ENCODE data around the gene SLU7.

Gene SLU7

GRCh38 chr5:160457252-160457651 is 38.4 kb upstream of the SLU7 start:
- no peak for DNase-seq (ENCODE audit: low read depth)
- TF ChIP-seq CTCF (conservative IDR thresholded peaks at IDR 0.05; ENCODE audit: low read length) = no peak
- no peak overlapping the region for H3K4me3 ChIP-seq (ENCODE audit: low read length)

GRCh38 chr5:160456480-160457177 is 37.7 kb upstream of the SLU7 start:
- no peak for TF ChIP-seq CTCF (conservative IDR thresholded peaks at IDR 0.05; ENCODE audit: low read length)
- H3K4me3 ChIP-seq (ENCODE audit: low read length) = no peak overlapping the region
- no peak for DNase-seq (ENCODE audit: low read depth)

DNA sequence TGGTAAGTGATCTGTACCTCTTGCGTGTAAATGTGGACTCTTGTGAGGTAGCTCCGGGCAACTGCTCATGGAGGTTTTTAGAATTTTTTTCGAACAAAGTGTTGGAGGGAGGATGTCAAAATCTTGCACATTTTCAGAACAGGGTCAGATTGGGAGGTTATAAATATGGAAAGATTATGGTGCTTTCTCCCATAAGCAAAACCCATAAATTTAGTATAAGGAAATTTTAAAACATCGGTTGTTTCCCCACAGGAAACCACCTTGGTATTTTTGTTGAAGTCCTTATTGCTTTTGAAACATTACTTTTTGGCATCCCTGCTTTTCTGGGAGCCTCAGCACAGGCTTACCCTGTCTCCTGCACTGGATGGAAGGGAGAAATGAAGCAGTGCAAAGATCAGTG is 36.7 kb upstream of the SLU7 start:
- TF ChIP-seq CTCF (conservative IDR thresholded peaks at IDR 0.05; ENCODE audit: low read length) = no peak
- H3K4me3 ChIP-seq (ENCODE audit: low read length) = no peak overlapping the region
- DNase-seq (ENCODE audit: low read depth) = no peak

- no peak overlapping the region for H3K4me3 ChIP-seq (ENCODE audit: low read length)
- TF ChIP-seq CTCF (conservative IDR thresholded peaks at IDR 0.05; ENCODE audit: low read length) = no peak
- no peak for DNase-seq (ENCODE audit: low read depth)
Measured at GRCh38 chr5:160453751-160454150, 34.9 kb upstream of the SLU7 start.

DNA sequence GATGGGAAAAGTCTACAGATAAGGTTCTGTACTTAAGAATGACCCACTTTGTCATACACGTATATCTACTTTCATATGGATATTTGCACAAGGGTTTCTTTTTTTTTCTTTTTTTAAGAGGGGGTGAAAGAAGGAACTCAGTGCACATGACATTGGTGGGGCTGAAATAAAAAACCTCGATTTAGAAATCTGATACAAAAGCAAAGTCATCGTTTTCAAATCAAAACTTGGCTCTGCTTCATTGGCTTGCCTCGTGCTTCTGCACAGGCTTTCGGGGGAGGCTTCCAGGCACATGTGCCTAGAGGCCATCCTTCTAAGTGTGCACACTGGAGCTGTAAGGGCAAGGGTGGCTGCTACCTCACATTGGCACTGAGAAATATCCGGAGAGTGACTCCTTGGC is 33.9 kb upstream of the SLU7 start:
- TF ChIP-seq CTCF (conservative IDR thresholded peaks at IDR 0.05; ENCODE audit: low read length) = no peak
- no peak for DNase-seq (ENCODE audit: low read depth)
- no peak overlapping the region for H3K4me3 ChIP-seq (ENCODE audit: low read length)

- TF ChIP-seq CTCF (conservative IDR thresholded peaks at IDR 0.05; ENCODE audit: low read length) = no peak
- H3K4me3 ChIP-seq (ENCODE audit: low read length) = no peak overlapping the region
- DNase-seq (ENCODE audit: low read depth) = no peak
Measured at GRCh38 chr5:160452036-160452435, 33.2 kb upstream of the SLU7 start.

DNA sequence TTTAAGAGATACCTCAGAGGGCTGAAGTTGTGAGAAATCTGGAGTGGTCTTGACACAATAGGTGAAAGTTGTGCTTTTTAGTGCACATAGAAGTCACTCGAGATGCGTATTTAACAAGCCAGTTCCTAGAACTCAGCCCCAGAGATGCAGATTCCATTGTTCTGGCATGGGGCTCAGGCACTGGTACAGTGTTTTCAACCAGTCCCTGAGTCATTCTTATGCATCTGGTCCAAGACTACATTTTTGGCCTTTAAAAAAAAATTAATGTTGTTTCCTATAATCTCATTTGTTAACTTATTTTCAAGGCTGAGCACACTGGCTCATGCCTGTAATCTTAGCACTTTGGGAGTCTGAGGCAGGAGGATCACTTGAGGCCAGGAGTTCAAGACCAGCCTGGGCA is 32.4 kb upstream of the SLU7 start:
- TF ChIP-seq CTCF (conservative IDR thresholded peaks at IDR 0.05; ENCODE audit: low read length) = no peak
- no peak for DNase-seq (ENCODE audit: low read depth)
- no peak overlapping the region for H3K4me3 ChIP-seq (ENCODE audit: low read length)

Measured in AG10803 (cell line).